AG04450 (cell line): ENCODE data around the gene CASTOR2. TPM values are rescaled to one million over a fixed set of nuclear protein-coding genes. Genes with fewer than 3 reads are reported as not detected.
"Not testable (repeated sequence)": the region's sequence is repeated elsewhere in the genome, so short reads cannot be mapped to it uniquely, and the experiment has no call there.

ENCODE experiments used
- CTCF ChIA-PET: fragments of 300-600, 350-600 bp; formaldehyde crosslinking; extraction: SDS; loops from one replicate; lab custom pipeline; 2022; ENCODE audit warnings: antibody characterized with exemption, inconsistent platforms; lab: Charles Lee
- POLR2A ChIA-PET: fragments of 350-600 bp; formaldehyde crosslinking; extraction: SDS; loops from one replicate; lab custom pipeline; 2021; ENCODE audit warnings: antibody characterized with exemption, inconsistent platforms; lab: Yijun Ruan, JAX
- DNase-seq: peaks from one replicate; pipeline ENCODE4 v3.0.0-alpha.2; 2011; ENCODE audit warnings: low read depth, low spot score
- H3K27ac ChIP-seq: one replicate; pipeline ENCODE4 v1.5.1; 2012; ENCODE audit warnings: low read depth, low read length, control low read depth
- H3K27me3 ChIP-seq: one replicate; pipeline ENCODE4 v1.6.0; 2012; ENCODE audit warnings: low read length; ENCODE audit not compliant: control insufficient read depth, insufficient read depth
- H3K4me3 ChIP-seq: 2 replicates; pipeline ENCODE4 v1.5.1; 2011; ENCODE audit warnings: mild to moderate bottlenecking, low read depth, low read length, control low read depth
- H3K9me3 ChIP-seq: 2 replicates; pipeline ENCODE4 v1.5.1; 2012; ENCODE audit warnings: low read length; ENCODE audit not compliant: control insufficient read depth, insufficient read depth
- polyA plus RNA-seq: library from polyadenylated mRNA; depleted of rRNA; stranded (reverse); fragments of >200 nt; gene quantifications from 2 replicates; pipeline ENCODE4 v1.2.3, GENCODE V29; 2011
- TF ChIP-seq, protein P1 (sequence below): IDR thresholded peaks from 2 replicates; pipeline ENCODE4 v1.5.1; 2011; ENCODE audit warnings: low read depth, low read length, control low read depth, inconsistent platforms

The CASTOR2 gene
- polyA plus RNA-seq, 1 experiment: 3.9 TPM

DNA sequence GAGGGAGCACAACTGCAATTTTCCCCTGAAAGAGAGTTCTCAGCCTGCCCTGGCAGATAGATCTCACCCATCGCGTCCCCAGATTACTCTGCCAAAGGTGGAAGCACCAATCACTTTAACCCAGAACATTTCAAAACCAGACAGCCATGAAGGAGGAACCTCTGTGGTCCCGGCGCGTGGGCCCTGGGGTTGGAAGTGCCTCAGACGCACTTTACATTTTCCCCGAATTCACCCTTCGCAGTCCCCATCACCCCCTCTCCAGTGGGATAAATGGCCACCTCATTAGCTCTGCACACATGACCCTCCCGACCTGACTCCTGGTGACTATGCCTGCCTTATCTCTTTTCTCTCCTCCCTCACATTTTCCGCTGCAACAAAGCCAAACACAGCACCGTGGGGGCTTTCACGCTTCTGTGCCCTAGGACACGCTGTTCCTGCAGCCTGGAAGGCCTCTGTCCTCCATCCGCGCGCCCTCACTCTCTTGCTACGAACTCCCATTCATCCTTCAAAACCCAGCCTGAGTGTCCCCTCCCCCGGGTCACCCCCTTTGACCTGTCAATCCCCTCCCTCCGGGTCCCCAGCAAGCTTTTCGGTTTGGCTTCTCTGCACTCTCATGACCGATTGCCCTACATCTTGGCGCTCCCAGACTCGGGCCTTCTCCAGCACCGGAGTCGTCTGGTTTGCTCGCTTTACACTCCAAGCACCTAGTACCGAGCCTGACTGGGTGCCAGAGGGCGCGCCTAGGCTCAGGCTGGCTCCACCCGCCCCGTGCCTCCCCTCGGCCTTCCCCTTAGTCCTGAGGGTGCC lies 598 bp upstream of the CASTOR2 start:
- H3K4me3 ChIP-seq: peak overlapping the region; percentile 25; the same call in 1 of the 2 replicates
- DNase-seq, H3K27ac ChIP-seq, H3K9me3 ChIP-seq, POLR2A ChIA-PET, CTCF ChIA-PET, H3K27me3 ChIP-seq: not testable (repeated sequence)

GRCh38 chr7:74966208-74966854 lies 1.8 kb downstream of the CASTOR2 start:
- H3K27ac ChIP-seq, POLR2A ChIA-PET, H3K27me3 ChIP-seq, H3K9me3 ChIP-seq, CTCF ChIA-PET, DNase-seq: not testable (repeated sequence)
- H3K4me3 ChIP-seq: peak overlapping the region; percentile 22; the same call in 1 of the 2 replicates

- H3K4me3 ChIP-seq, H3K27me3 ChIP-seq, DNase-seq, H3K9me3 ChIP-seq, CTCF ChIA-PET, POLR2A ChIA-PET, H3K27ac ChIP-seq: not testable (repeated sequence)
These were observed 2.4 kb downstream of the CASTOR2 start for GRCh38 chr7:74966909-74967308.

GRCh38 chr7:74971431-74971830 lies 6.9 kb downstream of the CASTOR2 start:
- DNase-seq, H3K4me3 ChIP-seq, H3K27ac ChIP-seq, H3K9me3 ChIP-seq, POLR2A ChIA-PET, CTCF ChIA-PET, H3K27me3 ChIP-seq: not testable (repeated sequence)

DNA sequence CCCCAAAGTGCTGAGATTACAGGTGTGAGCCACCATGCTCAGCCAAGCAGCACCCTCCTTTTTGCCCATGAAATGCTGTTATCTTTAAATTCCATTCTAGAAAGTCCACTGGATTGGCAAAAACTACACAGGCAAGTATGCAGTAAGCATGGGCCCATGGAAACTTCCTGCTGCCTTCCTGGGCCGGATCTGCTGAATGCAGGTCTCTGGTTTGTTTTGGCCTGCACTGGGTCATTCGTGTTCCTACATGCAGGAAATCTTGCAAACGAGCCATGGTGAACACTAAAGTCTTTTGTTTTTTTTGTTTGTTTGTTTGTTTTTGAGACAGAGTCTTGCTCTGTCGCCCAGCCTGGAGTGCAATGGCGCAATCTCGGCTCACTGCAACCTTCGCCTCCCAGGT lies 7.9 kb downstream of the CASTOR2 start:
- POLR2A ChIA-PET, DNase-seq, CTCF ChIA-PET, H3K27ac ChIP-seq, H3K9me3 ChIP-seq, H3K27me3 ChIP-seq, H3K4me3 ChIP-seq: not testable (repeated sequence)

DNA sequence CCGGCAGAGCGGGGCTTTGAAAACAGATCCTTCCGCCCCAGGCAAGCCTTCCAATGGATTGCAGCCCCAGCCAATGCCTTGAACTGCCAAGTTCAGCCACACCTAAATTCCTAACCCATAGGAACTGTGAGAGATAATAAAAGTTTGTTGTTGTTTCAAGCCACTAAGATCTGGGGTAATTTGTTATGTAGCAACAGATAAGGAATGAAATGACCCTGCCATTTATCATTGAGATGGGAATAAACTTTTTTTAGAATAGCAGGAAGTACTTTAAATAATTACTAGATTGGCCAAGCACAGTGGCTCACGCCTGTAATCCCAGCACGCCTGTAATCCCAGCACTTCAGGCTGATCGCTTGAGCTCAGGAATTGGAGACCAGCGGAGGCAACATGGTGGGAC lies 11.5 kb downstream of the CASTOR2 start:
- H3K27ac ChIP-seq, CTCF ChIA-PET, H3K27me3 ChIP-seq, H3K9me3 ChIP-seq, H3K4me3 ChIP-seq, DNase-seq, POLR2A ChIA-PET: not testable (repeated sequence)

- H3K4me3 ChIP-seq, CTCF ChIA-PET, H3K27ac ChIP-seq, H3K27me3 ChIP-seq, H3K9me3 ChIP-seq, POLR2A ChIA-PET, DNase-seq: not testable (repeated sequence)
These were observed 13.0 kb downstream of the CASTOR2 start for GRCh38 chr7:74977523-74977922.

- POLR2A ChIA-PET, CTCF ChIA-PET, H3K27ac ChIP-seq, H3K4me3 ChIP-seq, H3K27me3 ChIP-seq, DNase-seq, H3K9me3 ChIP-seq: not testable (repeated sequence)
These were observed 23.9 kb downstream of the CASTOR2 start for GRCh38 chr7:74988436-74988835.

GRCh38 chr7:74993121-74993520 lies 28.6 kb downstream of the CASTOR2 start:
- CTCF ChIA-PET: no interaction called here
- POLR2A ChIA-PET: no interaction called here
- DNase-seq: no peak
- H3K9me3 ChIP-seq: no peaks in the 10 kb centered on the region
- no peak overlapping the region for H3K27ac ChIP-seq
- no peaks in the 10 kb centered on the region for H3K27me3 ChIP-seq
- H3K4me3 ChIP-seq: no peak overlapping the region
- TF ChIP-seq, protein P1, sequence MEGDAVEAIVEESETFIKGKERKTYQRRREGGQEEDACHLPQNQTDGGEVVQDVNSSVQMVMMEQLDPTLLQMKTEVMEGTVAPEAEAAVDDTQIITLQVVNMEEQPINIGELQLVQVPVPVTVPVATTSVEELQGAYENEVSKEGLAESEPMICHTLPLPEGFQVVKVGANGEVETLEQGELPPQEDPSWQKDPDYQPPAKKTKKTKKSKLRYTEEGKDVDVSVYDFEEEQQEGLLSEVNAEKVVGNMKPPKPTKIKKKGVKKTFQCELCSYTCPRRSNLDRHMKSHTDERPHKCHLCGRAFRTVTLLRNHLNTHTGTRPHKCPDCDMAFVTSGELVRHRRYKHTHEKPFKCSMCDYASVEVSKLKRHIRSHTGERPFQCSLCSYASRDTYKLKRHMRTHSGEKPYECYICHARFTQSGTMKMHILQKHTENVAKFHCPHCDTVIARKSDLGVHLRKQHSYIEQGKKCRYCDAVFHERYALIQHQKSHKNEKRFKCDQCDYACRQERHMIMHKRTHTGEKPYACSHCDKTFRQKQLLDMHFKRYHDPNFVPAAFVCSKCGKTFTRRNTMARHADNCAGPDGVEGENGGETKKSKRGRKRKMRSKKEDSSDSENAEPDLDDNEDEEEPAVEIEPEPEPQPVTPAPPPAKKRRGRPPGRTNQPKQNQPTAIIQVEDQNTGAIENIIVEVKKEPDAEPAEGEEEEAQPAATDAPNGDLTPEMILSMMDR: no peak

DNA sequence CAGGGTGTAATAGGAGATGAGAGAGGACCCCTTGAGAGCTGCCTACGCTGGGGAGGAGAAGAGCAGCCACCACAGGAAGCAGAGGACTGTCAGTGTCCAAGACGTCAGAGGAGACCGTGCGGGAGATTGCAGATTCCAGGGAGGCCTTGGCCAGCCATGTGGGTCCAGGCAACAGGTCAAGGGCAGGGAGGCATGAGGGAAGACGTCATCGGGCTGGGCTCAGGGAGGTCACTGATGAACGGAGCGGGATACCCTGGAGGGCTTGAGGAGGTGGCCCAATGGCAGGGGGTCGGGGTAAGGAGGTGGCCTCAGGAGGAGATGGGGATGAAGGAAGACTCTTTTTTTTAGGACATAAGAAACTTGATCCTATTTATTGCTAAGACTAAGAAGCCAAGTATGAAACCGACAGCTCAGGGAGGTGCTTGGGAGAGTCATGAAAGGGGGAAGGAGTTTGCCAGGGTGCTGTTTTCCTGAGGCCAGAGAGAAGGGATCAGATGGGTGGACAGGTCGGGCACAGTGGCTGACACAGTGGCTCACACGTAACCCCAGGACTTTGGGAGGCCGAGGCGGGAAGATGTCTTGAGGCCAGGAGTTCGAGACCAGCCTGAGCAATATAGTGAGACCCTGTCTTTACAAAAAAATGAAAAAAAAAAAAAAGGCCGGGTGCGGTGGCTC lies 30.5 kb downstream of the CASTOR2 start:
- POLR2A ChIA-PET, DNase-seq, H3K9me3 ChIP-seq, H3K4me3 ChIP-seq, H3K27me3 ChIP-seq, H3K27ac ChIP-seq: not testable (repeated sequence)
- CTCF ChIA-PET: interaction anchor here (0.6 kb wide), 1 partner anchor 40 kb away, joined by 4 read pairs; no protein-coding TSS in a partner anchor
